Measurements from ENCODE around the gene OR10A5. TPM values are rescaled to one million over a fixed set of nuclear protein-coding genes. Genes with fewer than 3 reads are reported as not detected.
"Not testable (repeated sequence)": the region's sequence is repeated elsewhere in the genome, so short reads cannot be mapped to it uniquely, and the experiment has no call there.

OR10A5 gene
- total and polyA plus RNA-seq, 10 of the 15 experiments (the other 5 are each of a cell fraction or from before 2014, with no cell fraction given) = not detected

GRCh38 chr11:6799402-6799801 lies 46.1 kb upstream of the OR10A5 start, which contains the start of gene OR6A2:
TSS of gene OR6A2 (minus strand) at chr11:6799689. CDS start at chr11:6795708, 3,981 bp downstream.
- Histone ChIP-seq H3K79me2 (ENCODE audit: control insufficient read depth, insufficient read depth, low read length) (no peaks in the 10 kb centered on the region), H3K9me3 (replicated peaks; ENCODE audit: control insufficient read depth, insufficient read depth, low read length) (no peaks in the 10 kb centered on the region; the same call in 2 of the 3 replicates), H3K9ac (ENCODE audit: control insufficient read depth, insufficient read depth, low read length) (no peak within 1 kb of the TSS), H3K4me1 (ENCODE audit: control insufficient read depth, insufficient read depth, low read length) (no peaks in the 10 kb centered on the region), H3K27ac (ENCODE audit: control insufficient read depth, insufficient read depth) (no peak within 1 kb of the TSS), H3K36me3 (ENCODE audit: control insufficient read depth in 2 of 2, insufficient read depth in 2 of 2, low read length in 1 of 2) (no peaks in the 10 kb centered on the region), H3K4me3 (no peak within 1 kb of the TSS), H3K27me3 (replicated peaks in 1 of 2; ENCODE audit: control insufficient read depth in 2 of 2, insufficient read depth in 2 of 2, low read length in 1 of 2) (no peaks in the 10 kb centered on the region), H2AFZ (ENCODE audit: control insufficient read depth, low read depth, low read length) (no peak within 1 kb of the TSS), H4K20me1 (ENCODE audit: control insufficient read depth, insufficient read depth) (no peaks in the 10 kb centered on the region), H3K4me2 (ENCODE audit: control insufficient read depth, insufficient read depth) (no peak within 1 kb of the TSS)
- BruUV-seq (replicated peaks) = no TSS peak
- in situ Hi-C loops (cut with MboI) = no loop called here
- TF ChIP-seq RUNX3 (IDR thresholded peaks at IDR 0.05; ENCODE audit: low read length) = no peak
- TF ChIP-seq YY1 (IDR thresholded peaks at IDR 0.05; ENCODE audit: low read depth, low read length) = no peak
- TF ChIP-seq E4F1 (IDR thresholded peaks at IDR 0.05; ENCODE audit: borderline replicate concordance, partially characterized antibody) = no peak
- FAIRE-seq (no peak), DNase-seq (ENCODE audit: low read depth, low spot score) (no peak), ATAC-seq (no peak)
- WGBS (ENCODE audit: insufficient coverage, insufficient replicate concordance, low lambda C conversion rate, missing lambda C conversion rate) = 0% methylated on average over 1 of the region's 1 CpG
- SMC1A ChIA-PET (ENCODE audit: uncharacterized antibody, unreplicated experiment) = no interaction called here
- CTCF ChIA-PET = interaction anchor here (0.7 to 4.5 kb wide), 2 partner anchors 13 to 547 kb away, joined by 3 to 25 read pairs; no protein-coding TSS in a partner anchor
- RAD21 ChIA-PET (ENCODE audit: unreplicated experiment) = no interaction called here
- intact Hi-C loops (cut with micrococcal nuclease; ENCODE audit: unreplicated experiment) = no loop called here
- POLR2A ChIA-PET = no interaction called here

DNA sequence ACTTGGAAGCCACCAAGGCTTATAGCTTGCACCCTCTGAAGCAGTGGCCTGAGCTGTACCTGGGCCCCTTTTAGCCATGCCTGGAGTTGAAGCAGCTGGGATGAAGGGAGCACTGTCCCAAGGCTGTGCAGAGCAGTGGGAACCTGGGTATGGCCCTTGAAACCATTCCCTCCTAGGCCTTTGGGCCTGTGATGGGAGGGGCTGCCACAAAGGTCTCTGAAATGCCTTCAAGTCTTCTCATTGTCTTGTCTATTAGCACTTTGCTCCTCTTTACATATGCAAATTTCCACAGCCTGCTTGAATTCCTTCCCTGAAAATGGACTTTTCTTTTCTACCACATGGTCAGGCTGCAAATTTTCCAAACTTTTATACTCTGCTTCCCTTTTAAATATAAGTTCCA lies 44.4 kb upstream of the OR10A5 start:
- H2AFZ ChIP-seq (ENCODE audit: control insufficient read depth, low read depth, low read length); H3K4me1 ChIP-seq (ENCODE audit: control insufficient read depth, insufficient read depth, low read length); in situ Hi-C loops (cut with MboI); H3K27me3 ChIP-seq (replicated peaks in 1 of 2; ENCODE audit: control insufficient read depth in 2 of 2, insufficient read depth in 2 of 2, low read length in 1 of 2); POLR2A ChIA-PET; SMC1A ChIA-PET (ENCODE audit: uncharacterized antibody, unreplicated experiment); H3K27ac ChIP-seq (ENCODE audit: control insufficient read depth, insufficient read depth); RAD21 ChIA-PET (ENCODE audit: unreplicated experiment); BruUV-seq (replicated peaks); FAIRE-seq; H3K79me2 ChIP-seq (ENCODE audit: control insufficient read depth, insufficient read depth, low read length); H3K36me3 ChIP-seq (ENCODE audit: control insufficient read depth in 2 of 2, insufficient read depth in 2 of 2, low read length in 1 of 2); H3K9ac ChIP-seq (ENCODE audit: control insufficient read depth, insufficient read depth, low read length); intact Hi-C loops (cut with micrococcal nuclease; ENCODE audit: unreplicated experiment); ATAC-seq; DNase-seq (ENCODE audit: low read depth, low spot score); H3K9me3 ChIP-seq (replicated peaks; ENCODE audit: control insufficient read depth, insufficient read depth, low read length); H3K4me2 ChIP-seq (ENCODE audit: control insufficient read depth, insufficient read depth); H3K4me3 ChIP-seq; H4K20me1 ChIP-seq (ENCODE audit: control insufficient read depth, insufficient read depth): not testable (repeated sequence)
- CTCF ChIA-PET = interaction anchor here (1.0 to 4.5 kb wide), 2 partner anchors 11 to 47 kb away, joined by 3 to 25 read pairs; no protein-coding TSS in a partner anchor
